ENCODE data around the gene MGAT3. TPM values are rescaled to one million over a fixed set of nuclear protein-coding genes. Genes with fewer than 3 reads are reported as not detected.

MGAT3 gene
- polyA plus RNA-seq, 6 donors from 2014 or later, result 0.11 to 2.8 (median 0.45) TPM; not detected in 1

- H3K27me3 Mint-ChIP-seq, result no peaks in the 10 kb centered on the region
- ATAC-seq (ENCODE audit: low read depth in 2 of 2), result no peak
- no peaks in the 10 kb centered on the region for H3K9me3 Mint-ChIP-seq
- peaks cover 14 to 15% (median 15%) of the 10 kb centered on the region in 3 donors for H3K4me1 Mint-ChIP-seq
- H3K36me3 Mint-ChIP-seq, result no peaks in the 10 kb centered on the region
- H3K4me3 Mint-ChIP-seq, result no peak overlapping the region
- H3K27ac Mint-ChIP-seq, result no peak overlapping the region
- DNase-seq, result no peak
Measured at GRCh38 chr22:39486951-39487825, 30.4 kb downstream of the MGAT3 start.

- Mint-ChIP-seq H3K4me3 (no peak overlapping the region), H3K4me1 (peaks cover 15 to 16% (median 16%) of the 10 kb centered on the region in 3 donors), H3K27me3 (no peaks in the 10 kb centered on the region), H3K36me3 (no peaks in the 10 kb centered on the region), H3K27ac (no peak overlapping the region), H3K9me3 (no peaks in the 10 kb centered on the region)
- no peak for DNase-seq
- ATAC-seq (ENCODE audit: low read depth in 2 of 2), result no peak
Measured at GRCh38 chr22:39487826-39488520, 31.2 kb downstream of the MGAT3 start.

- Mint-ChIP-seq H3K9me3 (no peaks in the 10 kb centered on the region), H3K27ac (no peak overlapping the region), H3K4me3 (no peak overlapping the region), H3K36me3 (no peaks in the 10 kb centered on the region), H3K27me3 (no peaks in the 10 kb centered on the region), H3K4me1 (peaks cover 21 to 23% (median 21%) of the 10 kb centered on the region in 3 donors)
- no peak for ATAC-seq (ENCODE audit: low read depth in 2 of 2)
- DNase-seq, result no peak
Measured at GRCh38 chr22:39488563-39489083, 31.8 kb downstream of the MGAT3 start.

DNA sequence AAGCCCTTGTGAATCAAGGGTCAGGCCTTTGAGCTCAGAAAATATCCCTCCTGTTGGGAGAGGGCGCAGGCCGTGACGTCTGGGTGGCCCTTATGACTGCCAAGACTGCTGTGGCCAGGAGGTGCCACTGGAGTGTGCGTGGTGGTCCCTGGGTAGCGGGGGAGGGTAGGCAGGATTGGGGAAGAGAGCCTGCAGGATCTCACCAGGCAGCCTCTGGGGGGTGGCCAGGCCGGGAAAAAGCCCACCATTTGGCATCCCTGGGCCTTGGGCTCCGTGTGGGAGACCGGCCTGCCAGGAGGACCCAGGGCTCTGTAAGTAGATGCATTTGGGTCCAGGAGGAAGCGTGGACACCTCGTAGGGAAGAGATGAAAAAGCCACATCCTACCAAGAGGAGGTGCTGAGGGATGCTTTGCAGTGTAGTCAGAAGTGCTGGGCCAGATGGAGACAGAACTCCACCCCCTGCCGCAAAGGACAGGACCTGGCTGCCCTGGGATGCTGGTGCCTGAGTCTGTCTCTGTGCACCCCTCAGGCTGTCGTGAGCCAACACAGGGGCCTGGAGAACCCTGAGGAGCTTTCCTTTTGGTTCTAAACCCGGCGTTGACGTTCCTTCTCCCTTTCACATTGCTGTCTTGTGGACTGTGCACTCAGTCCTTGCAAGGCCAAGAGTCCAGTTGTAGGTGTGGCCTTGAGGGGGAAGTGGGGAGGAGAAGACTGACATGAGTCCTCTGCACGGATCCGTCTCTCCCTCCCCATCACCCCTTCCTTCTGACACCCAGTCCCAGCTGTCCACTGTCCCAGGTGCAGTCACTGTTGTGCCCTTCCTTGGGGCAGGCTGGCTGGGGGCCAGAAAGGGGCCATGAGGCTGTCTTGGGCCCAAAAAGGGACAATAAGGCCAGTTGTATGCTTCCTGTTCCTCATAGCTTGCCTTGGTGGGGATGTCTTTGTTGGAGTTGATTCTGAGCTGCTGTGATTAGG lies 32.6 kb downstream of the MGAT3 start:
- ATAC-seq (ENCODE audit: low read depth in 2 of 2) (no peak), DNase-seq (no peak)
- H3K27me3 Mint-ChIP-seq, result no peaks in the 10 kb centered on the region
- peak overlapping the region in 1 of 6 donors; percentile 50 for H3K27ac Mint-ChIP-seq
- no peaks in the 10 kb centered on the region for H3K9me3 Mint-ChIP-seq
- peak overlapping the region in 6 of 8 donors; percentile 38 to 80 (median 70) for H3K4me3 Mint-ChIP-seq
- no peaks in the 10 kb centered on the region for H3K36me3 Mint-ChIP-seq
- H3K4me1 Mint-ChIP-seq, result peaks cover 21 to 24% (median 21%) of the 10 kb centered on the region in 3 donors

DNA sequence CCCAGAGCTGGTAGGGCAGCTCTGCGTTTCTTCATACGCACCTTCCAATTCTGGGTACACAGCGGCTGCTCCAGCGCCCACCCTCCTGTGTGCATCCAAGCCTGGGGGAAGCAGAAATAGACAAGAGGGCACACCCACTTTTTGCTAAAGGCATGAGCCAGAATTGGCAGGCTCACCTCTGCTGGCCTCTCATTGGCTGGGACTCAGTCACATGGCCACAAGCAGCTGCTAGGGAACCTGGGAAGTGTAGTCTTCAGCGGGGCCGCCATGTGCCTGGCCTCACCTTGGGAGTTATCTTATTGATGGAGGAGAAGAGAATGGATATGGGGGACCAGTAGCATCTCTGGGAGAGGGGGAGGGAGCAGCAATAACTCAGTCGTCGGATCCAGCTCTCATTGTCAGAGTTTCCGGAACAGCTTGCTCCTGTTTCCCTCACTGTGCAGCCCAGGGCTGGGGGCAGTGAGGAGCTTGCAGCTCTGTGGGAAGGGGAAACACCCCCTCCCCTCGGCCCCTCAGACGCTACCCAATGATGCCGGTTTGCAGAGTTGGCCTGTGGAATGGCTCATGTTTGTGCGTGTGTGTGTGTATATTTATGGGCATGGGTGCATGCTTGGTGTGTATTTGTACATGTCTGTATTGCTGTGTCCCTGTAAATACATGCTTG lies 33.5 kb downstream of the MGAT3 start:
- peak overlapping the region in 7 of 8 donors; percentile 38 to 80 (median 68) for H3K4me3 Mint-ChIP-seq
- H3K27ac Mint-ChIP-seq, result peak overlapping the region in 4 of 6 donors; percentile 27 to 52 (median 44)

DNA sequence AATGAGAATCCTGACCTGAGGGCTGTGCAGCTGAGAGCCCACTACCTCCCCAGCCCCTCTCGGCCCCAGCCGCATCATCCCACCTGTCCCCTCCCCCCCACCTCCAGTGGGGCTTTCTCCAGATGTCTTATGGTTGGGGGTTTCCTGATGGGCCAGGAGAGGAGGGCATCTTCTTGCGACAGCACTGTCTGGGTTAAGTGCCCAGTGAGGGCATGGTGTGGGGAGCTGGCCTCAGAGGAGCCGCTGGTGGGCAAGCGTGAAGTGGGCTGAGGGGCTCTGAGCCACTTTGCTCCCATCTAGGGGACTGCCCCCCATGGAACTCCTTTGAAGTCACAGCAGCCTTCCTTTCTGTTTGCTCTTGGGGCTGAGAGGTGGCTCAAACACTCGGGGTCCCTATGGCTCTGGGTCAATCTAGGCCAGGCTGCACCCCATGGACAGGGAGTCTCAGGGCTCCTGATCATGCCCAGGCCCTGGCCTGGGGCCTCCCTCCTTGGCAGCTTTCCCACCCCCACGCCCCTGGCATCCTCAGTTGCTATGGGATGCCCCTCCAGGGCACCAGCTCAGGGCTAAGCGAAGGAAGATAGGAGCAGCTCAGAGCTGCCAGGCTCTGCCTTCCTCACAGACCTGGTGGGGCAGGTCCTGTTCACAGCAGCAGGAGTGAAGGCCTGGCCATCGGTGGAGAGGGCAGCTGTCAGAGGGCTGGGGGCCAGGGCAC lies 34.3 kb downstream of the MGAT3 start:
- ATAC-seq (ENCODE audit: low read depth in 2 of 2) (no peak), DNase-seq (no peak)
- H3K27me3 Mint-ChIP-seq, result no peaks in the 10 kb centered on the region
- H3K4me3 Mint-ChIP-seq, result no peak overlapping the region
- H3K4me1 Mint-ChIP-seq, result peaks cover 21 to 31% (median 30%) of the 10 kb centered on the region in 3 donors
- H3K36me3 Mint-ChIP-seq, result no peaks in the 10 kb centered on the region
- H3K9me3 Mint-ChIP-seq, result no peaks in the 10 kb centered on the region
- H3K27ac Mint-ChIP-seq, result no peak overlapping the region

More for the DNA sequence above, 33.5 kb downstream of the MGAT3 start:
- Mint-ChIP-seq H3K9me3 (no peaks in the 10 kb centered on the region), H3K27me3 (no peaks in the 10 kb centered on the region), H3K4me1 (peaks cover 21 to 29% (median 23%) of the 10 kb centered on the region in 3 donors), H3K36me3 (no peaks in the 10 kb centered on the region)
- DNase-seq (peak; percentile 72), ATAC-seq (ENCODE audit: low read depth in 2 of 2) (peak; percentile 99 to 100)

DNA sequence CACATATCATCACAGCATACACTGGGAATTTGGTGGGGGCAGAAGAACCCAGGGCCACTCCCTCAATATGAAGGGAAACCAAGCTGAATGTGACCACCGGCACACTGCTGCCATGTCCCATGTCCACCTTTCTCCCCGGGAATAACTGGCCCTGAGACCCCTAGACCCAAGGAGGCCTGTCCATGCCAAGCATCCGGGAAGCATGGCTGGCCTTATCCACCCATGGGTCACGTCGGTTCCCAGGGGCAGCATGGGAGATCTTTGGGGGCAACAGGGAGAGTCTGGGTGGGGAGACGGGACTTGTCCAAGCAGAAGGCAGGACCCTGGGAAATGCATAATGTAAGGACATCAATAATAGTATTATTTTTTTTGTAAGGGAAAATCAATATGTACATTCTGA lies 34.9 kb downstream of the MGAT3 start:
- no peaks in the 10 kb centered on the region for H3K27me3 Mint-ChIP-seq
- H3K9me3 Mint-ChIP-seq, result no peaks in the 10 kb centered on the region
- H3K4me3 Mint-ChIP-seq, result no peak overlapping the region
- no peaks in the 10 kb centered on the region for H3K36me3 Mint-ChIP-seq
- peaks cover 21 to 36% (median 35%) of the 10 kb centered on the region in 3 donors for H3K4me1 Mint-ChIP-seq
- ATAC-seq (ENCODE audit: low read depth in 2 of 2), result no peak
- no peak overlapping the region for H3K27ac Mint-ChIP-seq
- no peak for DNase-seq

DNA sequence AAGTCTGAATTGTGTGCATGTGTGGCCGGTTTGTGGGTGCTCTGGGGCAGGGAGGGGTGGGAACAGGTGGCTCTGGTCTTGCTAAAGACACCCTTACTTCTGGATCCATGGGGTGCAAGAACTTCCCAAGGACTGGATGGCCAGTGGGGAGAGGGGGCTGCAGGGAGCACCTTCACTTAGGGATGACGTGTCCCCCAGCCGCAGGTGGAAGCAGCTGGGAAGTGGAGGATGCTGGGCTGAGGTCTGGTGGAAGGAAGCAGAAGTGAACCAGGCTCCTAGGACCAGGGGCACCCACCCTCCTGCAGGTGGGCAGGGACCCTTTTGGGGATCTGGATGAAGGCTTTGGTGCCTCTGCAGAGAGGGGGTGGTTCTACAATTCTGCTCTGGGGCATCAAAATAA lies 35.4 kb downstream of the MGAT3 start:
- ATAC-seq (ENCODE audit: low read depth in 2 of 2) (no peak), DNase-seq (no peak)
- peaks cover 21 to 36% (median 35%) of the 10 kb centered on the region in 3 donors for H3K4me1 Mint-ChIP-seq
- H3K9me3 Mint-ChIP-seq, result no peaks in the 10 kb centered on the region
- H3K27ac Mint-ChIP-seq, result no peak overlapping the region
- no peaks in the 10 kb centered on the region for H3K27me3 Mint-ChIP-seq
- no peak overlapping the region for H3K4me3 Mint-ChIP-seq
- H3K36me3 Mint-ChIP-seq, result no peaks in the 10 kb centered on the region

DNA sequence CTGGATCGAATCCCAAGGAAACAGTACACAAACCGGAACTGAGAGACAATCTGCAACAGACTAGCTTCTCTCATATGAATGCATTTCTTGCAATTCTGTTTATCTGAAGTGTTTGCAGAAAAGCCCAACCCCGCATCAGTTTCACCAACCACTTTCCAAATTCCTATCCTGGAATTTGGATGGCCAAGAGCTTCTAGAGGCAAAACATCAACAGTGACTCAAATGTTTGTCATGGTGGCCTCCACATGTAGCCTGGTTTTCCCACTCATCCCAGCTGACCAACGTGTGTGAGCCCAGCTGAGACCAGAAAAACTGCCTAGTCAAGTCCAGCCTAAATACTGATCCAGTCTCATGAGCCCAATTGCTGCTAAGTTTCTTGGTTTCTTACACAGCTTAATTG lies 36.9 kb downstream of the MGAT3 start:
- DNase-seq, result no peak

GRCh38 chr22:39494471-39495120 lies 37.8 kb downstream of the MGAT3 start:
- peaks cover 19 to 31% (median 30%) of the 10 kb centered on the region in 3 donors for H3K4me1 Mint-ChIP-seq
- peak overlapping the region in 1 of 8 donors; percentile 53 for H3K4me3 Mint-ChIP-seq
- H3K9me3 Mint-ChIP-seq, result no peaks in the 10 kb centered on the region
- no peak for DNase-seq
- peak overlapping the region in 2 of 6 donors; percentile 58 to 71 for H3K27ac Mint-ChIP-seq
- ATAC-seq (ENCODE audit: low read depth in 2 of 2), result no peak
- no peaks in the 10 kb centered on the region for H3K36me3 Mint-ChIP-seq
- no peaks in the 10 kb centered on the region for H3K27me3 Mint-ChIP-seq

More for the DNA sequence above, 36.9 kb downstream of the MGAT3 start:
- no peak overlapping the region for H3K4me3 Mint-ChIP-seq
- H3K4me1 Mint-ChIP-seq, result peaks cover 21 to 36% (median 35%) of the 10 kb centered on the region in 3 donors
- ATAC-seq (ENCODE audit: low read depth in 2 of 2), result no peak
- no peaks in the 10 kb centered on the region for H3K36me3 Mint-ChIP-seq
- H3K9me3 Mint-ChIP-seq, result no peaks in the 10 kb centered on the region
- H3K27me3 Mint-ChIP-seq, result no peaks in the 10 kb centered on the region
- peak overlapping the region in 3 of 6 donors; percentile 4 to 23 (median 9) for H3K27ac Mint-ChIP-seq

DNA sequence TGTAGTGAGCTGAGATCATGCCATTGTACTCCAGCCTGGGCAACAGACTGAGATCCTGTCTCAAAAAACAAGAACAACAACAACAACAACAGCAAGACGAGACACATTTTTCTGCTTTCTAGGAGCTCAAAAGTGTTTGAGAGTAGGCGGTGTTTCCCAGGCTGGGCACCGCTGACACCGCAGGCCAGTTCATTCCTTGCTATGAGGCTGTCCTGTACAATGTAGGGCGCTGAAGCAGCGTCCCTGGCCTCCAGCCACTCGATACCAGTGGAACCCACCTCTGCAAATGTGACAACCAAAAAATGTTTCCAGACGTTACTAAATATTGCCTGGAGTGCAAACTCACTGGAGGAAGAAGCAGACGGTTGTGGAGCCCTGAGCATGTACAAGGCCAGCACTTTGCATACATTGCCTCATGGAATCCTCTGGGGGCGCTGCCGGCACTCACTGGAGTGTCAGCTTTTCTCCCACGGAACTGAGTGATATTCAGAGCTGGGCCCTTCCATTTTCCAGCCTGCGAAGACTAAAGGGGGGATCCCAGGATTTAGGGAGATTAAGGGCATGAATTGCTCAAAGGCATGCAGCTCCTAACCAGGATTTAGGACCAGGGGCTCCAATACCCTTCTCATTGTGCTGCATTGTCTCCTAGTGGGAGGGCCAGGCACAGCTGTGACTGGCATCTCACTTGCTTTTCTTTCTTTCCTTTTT lies 39.5 kb downstream of the MGAT3 start:
- Mint-ChIP-seq H3K4me3 (peak overlapping the region in 1 of 8 donors; percentile 73), H3K27ac (no peak overlapping the region), H3K9me3 (no peaks in the 10 kb centered on the region), H3K4me1 (peaks cover 8 to 24% (median 20%) of the 10 kb centered on the region in 3 donors), H3K36me3 (no peaks in the 10 kb centered on the region), H3K27me3 (no peaks in the 10 kb centered on the region)
- ATAC-seq (ENCODE audit: low read depth in 2 of 2) (peak; percentile 75 to 77), DNase-seq (no peak)

Data from naive B cell (primary cell).